ENCODE results near the gene ZBTB38. TPM values are rescaled to one million over a fixed set of nuclear protein-coding genes. Genes with fewer than 3 reads are reported as not detected.

The ZBTB38 gene
- total RNA-seq, 1 donor from 2014 or later, result 159 TPM

- DNase-seq (ENCODE audit: low spot score), result no peak
These were observed 17.8 kb downstream of the ZBTB38 start for GRCh38 chr3:141386126-141386488.

GRCh38 chr3:141386611-141387111 lies 18.4 kb downstream of the ZBTB38 start:
- DNase-seq (ENCODE audit: low spot score), result no peak

GRCh38 chr3:141387516-141387915 lies 19.2 kb downstream of the ZBTB38 start:
- no peak for DNase-seq (ENCODE audit: low spot score)

- DNase-seq (ENCODE audit: low spot score), result no peak
These were observed 20.1 kb downstream of the ZBTB38 start for GRCh38 chr3:141388395-141388794.

GRCh38 chr3:141388823-141389621 lies 20.7 kb downstream of the ZBTB38 start:
- DNase-seq (ENCODE audit: low spot score), result no peak

GRCh38 chr3:141389703-141390102 lies 21.4 kb downstream of the ZBTB38 start:
- DNase-seq (ENCODE audit: low spot score), result no peak

- no peak for DNase-seq (ENCODE audit: low spot score)
These were observed 22.4 kb downstream of the ZBTB38 start for GRCh38 chr3:141390747-141391146.

GRCh38 chr3:141391298-141391990 lies 23.1 kb downstream of the ZBTB38 start:
- no peak for DNase-seq (ENCODE audit: low spot score)

GRCh38 chr3:141391991-141392316 lies 23.6 kb downstream of the ZBTB38 start:
- DNase-seq (ENCODE audit: low spot score), result no peak

GRCh38 chr3:141392416-141392815 lies 24.1 kb downstream of the ZBTB38 start:
- DNase-seq (ENCODE audit: low spot score), result no peak

- DNase-seq (ENCODE audit: low spot score), result no peak
These were observed 24.8 kb downstream of the ZBTB38 start for GRCh38 chr3:141392897-141393734.

- no peak for DNase-seq (ENCODE audit: low spot score)
These were observed 25.4 kb downstream of the ZBTB38 start for GRCh38 chr3:141393735-141394076.

GRCh38 chr3:141394560-141394959 lies 26.3 kb downstream of the ZBTB38 start:
- no peak for DNase-seq (ENCODE audit: low spot score)

- no peak for DNase-seq (ENCODE audit: low spot score)
These were observed 26.8 kb downstream of the ZBTB38 start for GRCh38 chr3:141395005-141395589.

- DNase-seq (ENCODE audit: low spot score), result no peak
These were observed 29.7 kb downstream of the ZBTB38 start for GRCh38 chr3:141397996-141398395.

- DNase-seq (ENCODE audit: low spot score), result no peak
These were observed 30.9 kb downstream of the ZBTB38 start for GRCh38 chr3:141399200-141399599.

- DNase-seq (ENCODE audit: low spot score), result no peak
These were observed 32.0 kb downstream of the ZBTB38 start for GRCh38 chr3:141400073-141400971.

GRCh38 chr3:141401095-141401494 lies 32.8 kb downstream of the ZBTB38 start:
- no peak for DNase-seq (ENCODE audit: low spot score)

GRCh38 chr3:141401573-141402475 lies 33.5 kb downstream of the ZBTB38 start:
- DNase-seq (ENCODE audit: low spot score), result no peak

Data from mucosa of gallbladder (tissue), 1 donor.